ENCODE results near the gene NUTM1. TPM values are rescaled to one million over a fixed set of nuclear protein-coding genes. Genes with fewer than 3 reads are reported as not detected.

The NUTM1 gene
- total and polyA plus RNA-seq, 2 of the 13 experiments (the other 11 are each of a cell fraction or from before 2014, with no cell fraction given): not detected

DNA sequence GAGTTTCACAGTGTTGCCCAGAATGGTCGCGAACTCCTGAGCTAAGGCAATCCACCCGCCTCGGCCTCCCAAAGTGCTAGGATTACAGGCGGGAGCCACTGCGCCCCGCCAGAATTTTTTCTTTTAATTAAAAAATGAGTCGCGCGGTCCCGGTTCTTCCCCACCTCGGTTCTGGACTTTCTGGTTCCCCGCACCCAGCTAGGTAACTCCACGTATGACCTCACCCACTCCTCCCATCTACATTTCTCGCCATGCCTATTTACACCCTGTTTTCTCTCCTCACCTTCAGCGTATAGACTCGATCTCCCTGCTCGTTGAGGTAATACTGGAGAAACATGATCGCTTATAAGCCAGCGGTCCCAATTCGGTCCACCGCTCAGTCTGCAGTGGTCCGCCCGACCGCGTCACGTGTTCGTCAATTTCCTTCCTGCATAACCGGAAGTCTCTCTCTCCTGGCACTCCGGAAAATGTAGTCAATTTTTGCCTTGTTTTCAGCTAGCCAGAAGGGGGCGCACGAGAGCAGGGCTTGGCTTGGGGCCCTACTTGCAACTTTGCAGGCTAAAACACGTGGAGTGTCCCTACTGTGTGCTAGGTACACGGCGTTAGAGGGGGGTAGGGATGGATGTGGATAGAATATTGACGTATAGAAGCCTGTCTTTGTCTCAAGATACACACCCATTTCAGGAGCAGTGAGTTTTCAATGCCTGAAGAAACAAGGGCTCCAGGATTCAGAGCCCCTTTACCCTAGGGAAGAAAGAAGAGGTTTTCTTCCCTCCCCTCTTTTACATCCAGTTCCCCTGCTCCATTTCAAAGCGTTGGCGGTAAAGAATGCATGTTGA lies at the start of gene NUTM1, which contains the start of gene NOP10 (continued):
- TF ChIP-seq ZNF639 (CRISPR knock-in tag; conservative IDR thresholded peaks at IDR 0.05): no peak
- TF ChIP-seq HOMEZ (CRISPR knock-in tag; IDR thresholded peaks at IDR 0.05; ENCODE audit: low read depth): peak; percentile 50; the same call in 1 of the 2 replicates
- peak; percentile 95 for TF ChIP-seq ELF1 (CRISPR knock-in tag; IDR thresholded peaks at IDR 0.05)
- peak; percentile 66; the same call in 1 of the 2 replicates for TF ChIP-seq ZNF788 (CRISPR knock-in tag; IDR thresholded peaks at IDR 0.05; ENCODE audit: borderline replicate concordance)
- 0 out of 2 replicates have a peak, but pooled peaks have one; percentile 51 for TF ChIP-seq THRA (CRISPR knock-in tag; IDR thresholded peaks at IDR 0.05; ENCODE audit: borderline replicate concordance)
- TF ChIP-seq ZMYM2 (CRISPR knock-in tag; IDR thresholded peaks at IDR 0.05): peak; percentile 78; the same call in 1 of the 2 replicates
- TF ChIP-seq TAF15 (IDR thresholded peaks at IDR 0.05; ENCODE audit: low read depth, low read length, poor library complexity, severe bottlenecking): no peak
- 0 out of 2 replicates have a peak, but pooled peaks have one; percentile 37 for TF ChIP-seq RFXANK (CRISPR knock-in tag; IDR thresholded peaks at IDR 0.05)
- 0 out of 2 replicates have a peak, but pooled peaks have one; percentile 42 for TF ChIP-seq ZNF232 (CRISPR knock-in tag; IDR thresholded peaks at IDR 0.05; ENCODE audit: borderline replicate concordance)
- no peak for TF ChIP-seq ZNF720 (CRISPR knock-in tag; IDR thresholded peaks at IDR 0.05)
- TF ChIP-seq NFE2 (CRISPR knock-in tag; IDR thresholded peaks at IDR 0.05): no peak
- TF ChIP-seq SOX5 (CRISPR knock-in tag; IDR thresholded peaks at IDR 0.05; ENCODE audit: borderline replicate concordance): peak; percentile 57
- 0 out of 2 replicates have a peak, but pooled peaks have one; percentile 29 for TF ChIP-seq KLF6 (CRISPR knock-in tag; IDR thresholded peaks at IDR 0.05)
- TF ChIP-seq ZNF441 (CRISPR knock-in tag; IDR thresholded peaks at IDR 0.05; ENCODE audit: borderline replicate concordance): 0 out of 2 replicates have a peak, but pooled peaks have one; percentile 38
- no peak for TF ChIP-seq HMG20B (CRISPR knock-in tag; conservative IDR thresholded peaks at IDR 0.05)
- TF ChIP-seq PRDM10 (CRISPR knock-in tag; IDR thresholded peaks at IDR 0.05; ENCODE audit: low read depth): peak; percentile 77; the same call in 1 of the 2 replicates
- peak; percentile 47; the same call in 1 of the 2 replicates for TF ChIP-seq ZNF44 (CRISPR knock-in tag; IDR thresholded peaks at IDR 0.05)
- peak; percentile 95 for TF ChIP-seq ETV6 (CRISPR knock-in tag; conservative IDR thresholded peaks at IDR 0.05)
- TF ChIP-seq, protein P1, sequence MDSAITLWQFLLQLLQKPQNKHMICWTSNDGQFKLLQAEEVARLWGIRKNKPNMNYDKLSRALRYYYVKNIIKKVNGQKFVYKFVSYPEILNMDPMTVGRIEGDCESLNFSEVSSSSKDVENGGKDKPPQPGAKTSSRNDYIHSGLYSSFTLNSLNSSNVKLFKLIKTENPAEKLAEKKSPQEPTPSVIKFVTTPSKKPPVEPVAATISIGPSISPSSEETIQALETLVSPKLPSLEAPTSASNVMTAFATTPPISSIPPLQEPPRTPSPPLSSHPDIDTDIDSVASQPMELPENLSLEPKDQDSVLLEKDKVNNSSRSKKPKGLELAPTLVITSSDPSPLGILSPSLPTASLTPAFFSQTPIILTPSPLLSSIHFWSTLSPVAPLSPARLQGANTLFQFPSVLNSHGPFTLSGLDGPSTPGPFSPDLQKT (CRISPR knock-in tag; IDR thresholded peaks at IDR 0.05; ENCODE audit: borderline replicate concordance): no peak
- TF ChIP-seq MYC (CRISPR knock-in tag; IDR thresholded peaks at IDR 0.05; ENCODE audit: borderline replicate concordance): peak; percentile 96
